ENCODE results near the gene RSU1. TPM values are rescaled to one million over a fixed set of nuclear protein-coding genes. Genes with fewer than 3 reads are reported as not detected.

The RSU1 gene
- total RNA-seq, 1 donor from 2014 or later = 37.3 TPM

- no peak for DNase-seq (ENCODE audit: extremely low spot score, unreplicated experiment)
- H3K27ac Mint-ChIP-seq = no peak overlapping the region
- H3K36me3 Mint-ChIP-seq = peaks cover 21% of the 10 kb centered on the region
- no peak for TF ChIP-seq CTCF (conservative IDR thresholded peaks at IDR 0.05)
- H3K9me3 Mint-ChIP-seq = peaks cover 11% of the 10 kb centered on the region
- no peak overlapping the region for H3K4me3 Mint-ChIP-seq
- H3K4me1 Mint-ChIP-seq (ENCODE audit: unreplicated experiment) = no peaks in the 10 kb centered on the region
- H3K27me3 Mint-ChIP-seq = no peaks in the 10 kb centered on the region
Measured at GRCh38 chr10:16741540-16741939, 75.7 kb downstream of the RSU1 start.

- Mint-ChIP-seq H3K9me3 (peaks cover 18% of the 10 kb centered on the region), H3K4me1 (ENCODE audit: unreplicated experiment) (no peaks in the 10 kb centered on the region), H3K4me3 (no peak overlapping the region), H3K27ac (no peak overlapping the region), H3K36me3 (peaks cover 23% of the 10 kb centered on the region), H3K27me3 (no peaks in the 10 kb centered on the region)
- DNase-seq (ENCODE audit: extremely low spot score, unreplicated experiment) = no peak
- TF ChIP-seq CTCF (conservative IDR thresholded peaks at IDR 0.05) = no peak
Measured at GRCh38 chr10:16737420-16737819, 79.8 kb downstream of the RSU1 start.

GRCh38 chr10:16735671-16736070 lies 81.6 kb downstream of the RSU1 start:
- no peak for TF ChIP-seq CTCF (conservative IDR thresholded peaks at IDR 0.05)
- no peaks in the 10 kb centered on the region for H3K27me3 Mint-ChIP-seq
- peaks cover 18% of the 10 kb centered on the region for H3K9me3 Mint-ChIP-seq
- no peak for DNase-seq (ENCODE audit: extremely low spot score, unreplicated experiment)
- H3K4me3 Mint-ChIP-seq = no peak overlapping the region
- H3K36me3 Mint-ChIP-seq = peaks cover 23% of the 10 kb centered on the region
- no peaks in the 10 kb centered on the region for H3K4me1 Mint-ChIP-seq (ENCODE audit: unreplicated experiment)
- H3K27ac Mint-ChIP-seq = no peak overlapping the region

- no peak overlapping the region for H3K4me3 Mint-ChIP-seq
- H3K27ac Mint-ChIP-seq = no peak overlapping the region
- peaks cover 40% of the 10 kb centered on the region for H3K36me3 Mint-ChIP-seq
- no peak for TF ChIP-seq CTCF (conservative IDR thresholded peaks at IDR 0.05)
- H3K4me1 Mint-ChIP-seq (ENCODE audit: unreplicated experiment) = no peaks in the 10 kb centered on the region
- no peak for DNase-seq (ENCODE audit: extremely low spot score, unreplicated experiment)
- H3K9me3 Mint-ChIP-seq = peaks cover 25% of the 10 kb centered on the region
- no peaks in the 10 kb centered on the region for H3K27me3 Mint-ChIP-seq
Measured at GRCh38 chr10:16732376-16732775, 84.8 kb downstream of the RSU1 start.

GRCh38 chr10:16728266-16728665 lies 89.0 kb downstream of the RSU1 start:
- DNase-seq (ENCODE audit: extremely low spot score, unreplicated experiment) = no peak
- Mint-ChIP-seq H3K27me3 (no peaks in the 10 kb centered on the region), H3K4me1 (ENCODE audit: unreplicated experiment) (no peaks in the 10 kb centered on the region), H3K36me3 (peaks cover 28% of the 10 kb centered on the region), H3K4me3 (no peak overlapping the region), H3K9me3 (peaks cover 10% of the 10 kb centered on the region), H3K27ac (no peak overlapping the region)
- no peak for TF ChIP-seq CTCF (conservative IDR thresholded peaks at IDR 0.05)

- Mint-ChIP-seq H3K4me3 (no peak overlapping the region), H3K27ac (no peak overlapping the region), H3K4me1 (ENCODE audit: unreplicated experiment) (no peaks in the 10 kb centered on the region), H3K9me3 (peaks cover 10% of the 10 kb centered on the region), H3K36me3 (peaks cover 28% of the 10 kb centered on the region), H3K27me3 (no peaks in the 10 kb centered on the region)
- no peak for DNase-seq (ENCODE audit: extremely low spot score, unreplicated experiment)
- TF ChIP-seq CTCF (conservative IDR thresholded peaks at IDR 0.05) = no peak
Measured at GRCh38 chr10:16727666-16728065, 89.6 kb downstream of the RSU1 start.
